ENCODE data around the gene L1CAM.

The L1CAM gene

DNA sequence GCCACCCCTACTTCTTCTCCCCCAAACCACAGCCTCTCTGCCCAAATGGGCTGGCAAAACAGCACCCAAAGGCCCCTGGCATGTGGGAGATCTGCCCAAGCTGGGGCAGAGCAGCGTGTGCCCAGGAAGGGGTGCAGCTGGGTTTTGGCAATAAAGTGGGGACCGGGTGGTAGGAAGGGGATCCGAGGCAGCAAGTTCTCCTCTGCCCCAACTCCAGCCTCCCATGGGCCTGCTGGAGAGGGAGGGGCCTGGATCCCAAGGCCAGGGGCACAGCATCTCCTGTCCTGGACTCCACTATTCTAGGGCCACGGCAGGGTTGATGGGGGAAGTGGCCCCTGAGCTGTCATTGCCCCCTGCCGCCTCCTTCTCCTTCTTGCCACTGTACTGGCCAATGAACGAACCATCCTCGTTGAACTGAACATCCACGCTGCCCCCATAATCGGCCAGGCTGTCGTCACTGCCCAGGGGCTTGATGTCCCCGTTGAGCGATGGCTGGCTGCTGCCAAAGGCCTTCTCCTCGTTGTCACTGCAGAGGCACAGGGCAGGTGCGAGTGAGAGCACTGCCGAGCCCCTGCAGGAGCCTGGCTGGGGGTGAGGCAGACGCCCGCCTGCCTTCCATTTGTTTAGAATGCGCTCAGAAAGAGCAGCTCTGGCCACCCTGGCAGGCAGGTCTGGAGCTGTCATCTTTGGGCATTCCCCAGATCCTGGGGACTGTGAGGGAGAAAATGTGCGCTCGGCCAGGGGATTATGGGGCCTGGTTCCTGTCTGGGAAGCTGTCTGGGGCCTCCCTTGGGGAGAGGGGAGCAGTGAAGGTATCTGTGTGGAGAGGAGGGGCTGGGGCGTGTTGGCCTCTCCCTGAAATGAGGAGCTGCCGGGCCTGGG lies 23.4 kb downstream of the L1CAM start:
- DNase-seq, result no peak

DNA sequence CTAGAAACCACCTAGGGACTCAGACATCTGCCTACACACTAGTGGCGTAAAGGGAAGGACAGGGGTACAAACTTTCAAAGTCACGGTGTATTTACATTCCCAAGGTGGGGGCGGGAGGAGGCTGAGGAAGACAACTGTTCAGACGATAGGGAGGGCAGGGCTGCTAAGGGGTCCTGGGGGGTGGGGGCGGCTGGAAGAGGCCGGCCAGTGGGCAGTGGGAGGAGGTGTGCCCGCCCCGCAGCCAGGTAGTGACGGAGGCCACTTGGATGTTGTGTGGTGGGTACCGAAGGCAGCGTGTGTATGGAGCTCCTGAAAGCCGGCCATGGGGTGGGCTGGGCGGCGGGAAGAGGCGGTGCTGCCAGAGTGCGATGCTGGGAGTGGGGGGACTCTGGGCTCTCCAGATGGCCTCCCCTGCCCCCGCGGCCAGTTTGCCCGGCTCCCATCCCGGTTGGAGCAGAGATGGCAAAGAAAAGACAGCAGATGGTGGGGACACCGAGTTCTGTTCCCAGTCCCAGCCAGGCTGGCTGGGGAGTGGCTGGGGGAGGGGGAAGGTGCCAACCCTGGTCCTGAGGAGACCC lies 24.2 kb downstream of the L1CAM start:
- peak; percentile 11 for DNase-seq

DNA sequence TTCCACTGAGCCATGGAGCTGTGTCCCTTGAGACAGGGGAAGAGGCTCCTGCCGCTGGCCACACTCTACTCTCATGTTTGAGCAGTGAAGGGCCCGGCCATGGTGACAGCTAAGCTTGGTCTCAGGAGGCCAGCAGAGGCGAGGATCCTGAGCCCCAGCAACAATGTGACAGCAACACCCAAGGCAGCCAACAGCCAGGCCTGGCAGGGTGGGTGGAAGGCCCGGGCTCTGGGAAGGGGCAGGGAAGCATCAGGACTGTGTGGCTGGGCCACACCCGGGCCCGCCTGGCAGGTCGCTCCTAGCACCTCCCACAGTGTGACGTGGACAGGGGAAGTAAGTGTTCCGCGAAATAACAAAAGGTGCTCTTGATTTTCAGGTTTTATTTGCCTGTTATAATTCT lies 24.8 kb downstream of the L1CAM start:
- DNase-seq, result no peak

DNA sequence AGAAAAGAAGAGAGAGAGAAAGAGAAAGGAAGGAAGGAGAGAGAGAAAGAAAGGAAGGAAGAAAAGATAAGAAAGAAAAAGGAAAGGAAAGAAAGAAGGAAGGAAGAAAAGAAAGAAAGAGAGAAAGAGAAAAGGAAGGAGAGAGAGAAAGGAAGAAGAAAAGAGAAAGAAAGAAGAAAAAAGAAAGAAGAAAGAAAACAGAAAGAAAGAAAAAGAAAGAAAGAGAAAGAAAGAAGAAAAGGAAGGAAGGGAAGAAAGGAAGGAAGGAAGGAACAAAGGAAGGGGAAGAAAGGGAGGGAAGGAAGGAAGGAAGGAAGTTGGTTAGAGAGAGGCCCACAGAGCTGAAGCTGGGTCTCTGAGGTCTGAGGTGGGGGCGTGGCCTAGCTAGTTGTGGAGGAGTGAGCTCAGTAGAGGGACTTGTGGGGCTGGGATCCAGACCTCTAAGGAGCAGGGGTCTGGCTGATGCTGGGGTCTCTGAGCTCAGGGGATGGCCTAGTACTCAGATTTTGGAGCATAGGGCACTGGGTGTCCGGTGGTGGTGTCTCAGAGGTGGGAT lies 28.5 kb downstream of the L1CAM start:
- DNase-seq, result no peak

DNA sequence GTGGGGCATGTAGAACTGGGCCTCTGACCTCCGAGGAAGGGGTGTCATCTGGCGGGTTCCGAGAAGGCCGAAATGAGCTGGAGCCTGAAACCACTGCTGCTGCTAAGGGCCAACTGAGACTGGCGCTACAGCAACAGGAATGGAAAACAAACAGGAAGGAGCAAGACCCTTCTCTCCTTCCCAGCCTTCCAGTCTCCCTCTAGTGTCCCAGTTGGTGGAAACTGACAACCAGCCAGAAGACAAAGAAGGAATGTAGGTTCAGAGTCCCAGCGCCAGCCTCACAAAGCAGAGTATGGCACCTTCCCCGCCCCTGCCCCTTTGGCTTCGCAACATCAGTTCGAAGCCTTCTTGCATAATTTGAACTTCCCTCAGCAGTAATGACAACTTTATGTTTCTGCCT lies 31.3 kb downstream of the L1CAM start:
- no peak for DNase-seq

DNA sequence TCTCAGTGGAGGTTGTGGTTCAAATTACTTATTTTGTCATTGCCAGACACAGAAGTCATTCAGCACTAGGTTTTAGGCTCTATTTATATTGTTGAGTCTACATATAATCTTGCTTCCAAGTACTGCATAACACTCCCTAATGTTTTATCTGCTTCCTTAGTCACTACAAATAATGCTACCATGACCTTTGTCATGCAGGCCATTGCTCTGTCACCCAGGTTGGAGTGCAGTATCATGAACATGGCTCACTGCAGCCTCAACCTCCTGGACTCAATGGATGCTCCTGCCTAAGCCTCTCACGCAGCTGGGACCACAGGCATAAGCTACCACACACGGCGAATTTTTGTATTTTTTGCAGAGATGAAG lies 32.1 kb downstream of the L1CAM start:
- no peak for DNase-seq

DNA sequence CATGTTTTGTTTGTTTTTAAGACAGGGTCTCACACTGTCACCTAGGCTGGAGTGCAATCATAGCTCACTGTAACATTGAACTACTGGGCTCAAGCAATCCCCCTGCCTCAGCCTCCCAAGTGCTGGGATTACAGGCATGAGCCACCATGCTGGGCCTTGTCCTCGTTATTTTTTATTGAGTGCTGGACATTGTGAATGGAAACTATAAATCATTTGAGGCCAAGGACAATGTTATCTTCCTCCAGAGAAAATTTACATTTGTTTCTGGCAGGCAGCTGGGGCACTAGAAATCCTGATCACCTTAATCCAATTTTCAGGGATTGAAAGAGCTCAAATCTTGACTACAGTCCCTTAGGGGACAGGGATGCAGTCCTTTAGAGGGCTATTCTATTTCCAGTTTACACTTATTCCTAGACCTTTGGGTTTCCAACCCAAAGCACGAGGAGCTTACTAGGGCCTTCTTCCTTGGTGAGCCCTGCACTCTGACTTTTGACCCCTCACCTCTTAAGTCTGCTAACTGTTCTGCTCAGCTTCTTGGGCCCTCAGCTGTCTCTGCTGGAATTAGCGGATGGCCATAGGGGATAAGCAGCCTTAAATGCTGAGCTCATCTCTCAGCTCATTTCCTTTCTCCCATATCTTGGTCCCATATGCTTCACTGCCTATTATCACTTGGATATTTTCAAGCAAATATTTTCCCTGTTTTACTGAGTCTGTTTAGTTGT lies 32.6 kb downstream of the L1CAM start:
- no peak for DNase-seq

DNA sequence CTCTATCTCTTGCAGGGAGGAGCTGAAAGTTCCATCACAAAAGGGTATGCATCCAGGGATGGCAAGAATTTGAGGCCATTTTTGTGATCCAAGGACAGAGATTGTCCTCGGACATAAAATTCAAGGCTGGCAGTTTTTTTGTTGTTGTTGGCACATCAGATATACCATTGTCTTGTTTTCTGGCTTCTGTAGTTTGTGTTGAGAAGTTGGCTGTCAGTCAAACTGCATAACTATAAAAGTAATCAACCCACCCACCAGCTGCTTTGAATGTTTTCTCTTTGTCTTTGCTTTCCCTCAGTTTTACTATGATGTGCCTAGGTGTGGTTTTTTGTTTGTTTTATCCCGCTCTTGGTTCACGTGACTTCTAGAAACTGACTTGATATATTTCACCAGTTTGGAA lies 34.0 kb downstream of the L1CAM start:
- DNase-seq, result no peak

DNA sequence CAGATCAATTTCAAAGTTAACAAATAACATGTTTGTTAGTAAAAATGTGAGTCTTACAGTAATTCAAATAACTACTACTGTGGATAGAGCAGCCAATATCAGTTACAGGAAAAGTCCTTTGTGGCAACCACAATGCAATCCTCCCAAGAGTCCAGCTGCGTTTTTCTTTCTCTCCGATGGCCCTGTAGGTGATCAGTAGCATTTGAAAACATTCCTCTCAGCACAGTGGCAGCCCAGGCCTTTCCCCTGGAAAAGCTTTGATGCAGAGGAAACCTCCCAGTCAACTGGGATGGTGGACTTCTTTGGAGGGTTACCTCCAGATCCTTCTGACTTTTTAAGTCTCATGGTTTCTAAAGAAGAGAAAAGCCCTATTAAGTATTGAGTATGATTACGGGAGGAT lies 37.6 kb downstream of the L1CAM start:
- no peak for DNase-seq

DNA sequence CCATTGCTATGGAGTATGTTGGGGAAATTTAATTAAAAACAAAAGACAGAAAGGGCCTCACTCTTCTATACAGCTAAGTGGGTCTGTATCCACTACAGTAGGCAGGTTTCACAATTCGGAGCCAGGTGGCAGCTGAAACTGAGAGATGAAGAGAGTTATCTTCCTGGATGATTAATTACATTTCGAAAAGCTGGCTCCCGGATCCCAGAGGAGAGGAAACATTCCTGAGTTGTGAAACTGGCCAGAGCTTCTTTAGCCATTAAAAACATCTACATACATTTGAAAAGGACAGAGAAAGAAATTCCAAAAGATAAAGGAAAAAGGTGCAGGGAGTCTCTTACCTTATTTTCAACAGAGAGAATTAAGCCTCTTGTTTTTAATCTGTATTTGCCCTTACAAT lies 40.1 kb downstream of the L1CAM start:
- DNase-seq, result no peak

DNA sequence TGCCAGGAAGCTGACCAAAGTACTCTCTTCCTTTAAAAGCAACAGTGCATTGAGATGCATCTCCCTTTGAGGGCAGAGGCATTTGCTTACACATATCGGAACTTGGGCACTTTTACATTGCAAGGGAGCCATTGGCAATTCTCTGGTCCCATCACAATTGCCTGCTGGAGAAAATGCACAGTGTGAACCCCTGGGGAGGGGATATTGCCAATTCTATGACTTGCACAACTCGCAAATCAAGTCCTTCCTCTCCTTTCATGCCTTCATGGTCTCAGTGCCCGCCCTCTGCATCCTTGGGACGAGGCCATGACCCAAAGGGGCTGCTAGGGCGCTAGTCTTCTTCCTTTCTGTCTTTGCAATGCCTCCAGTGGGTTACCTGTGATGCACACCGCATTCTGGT lies 40.8 kb downstream of the L1CAM start:
- no peak for DNase-seq

DNA sequence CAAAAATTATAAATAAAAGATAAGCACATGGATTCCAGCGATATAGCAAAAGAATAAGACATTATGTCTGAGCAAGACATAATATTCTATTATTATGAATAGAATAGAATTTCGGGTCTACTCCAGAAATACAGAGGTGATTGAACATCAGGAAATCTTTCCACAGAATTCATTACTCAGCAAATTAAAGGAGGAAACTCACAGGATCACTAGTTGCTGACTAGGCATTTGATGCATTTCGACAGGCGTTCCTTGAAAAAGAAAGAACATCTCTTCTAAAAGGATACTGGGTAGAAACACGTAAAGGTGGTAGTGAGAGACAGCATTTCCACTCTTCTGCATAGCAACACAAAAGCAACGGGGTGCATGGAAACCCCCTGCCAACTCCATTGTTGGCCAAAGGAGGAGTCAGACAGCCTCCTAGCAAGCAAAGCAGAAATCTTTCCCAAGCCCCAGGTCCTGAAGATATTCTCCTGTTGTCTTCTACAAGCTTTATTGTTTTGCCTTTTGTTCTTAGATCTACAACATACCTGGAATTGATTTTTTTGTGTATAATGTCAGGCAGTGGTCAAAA lies 41.4 kb downstream of the L1CAM start:
- DNase-seq, result no peak

DNA sequence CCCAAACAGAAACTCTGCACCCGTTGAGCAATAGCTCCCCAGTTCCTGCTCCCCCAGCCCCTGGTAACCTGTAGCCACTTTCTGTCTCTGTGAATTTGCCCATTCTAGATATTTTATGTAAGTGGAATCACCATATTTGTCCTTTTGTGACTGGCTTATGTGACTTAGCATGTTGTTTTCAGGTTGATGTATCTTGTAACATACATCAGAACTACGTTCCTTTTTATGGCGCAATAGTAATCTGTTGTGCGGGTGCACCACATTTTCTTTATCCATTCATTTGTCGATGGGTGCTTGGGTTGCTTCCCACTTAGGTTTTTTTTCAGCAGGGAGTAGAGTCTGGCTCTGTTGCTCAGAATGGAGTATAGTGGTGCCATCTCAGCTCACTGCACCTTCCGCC lies 49.1 kb downstream of the L1CAM start:
- no peak for DNase-seq

DNA sequence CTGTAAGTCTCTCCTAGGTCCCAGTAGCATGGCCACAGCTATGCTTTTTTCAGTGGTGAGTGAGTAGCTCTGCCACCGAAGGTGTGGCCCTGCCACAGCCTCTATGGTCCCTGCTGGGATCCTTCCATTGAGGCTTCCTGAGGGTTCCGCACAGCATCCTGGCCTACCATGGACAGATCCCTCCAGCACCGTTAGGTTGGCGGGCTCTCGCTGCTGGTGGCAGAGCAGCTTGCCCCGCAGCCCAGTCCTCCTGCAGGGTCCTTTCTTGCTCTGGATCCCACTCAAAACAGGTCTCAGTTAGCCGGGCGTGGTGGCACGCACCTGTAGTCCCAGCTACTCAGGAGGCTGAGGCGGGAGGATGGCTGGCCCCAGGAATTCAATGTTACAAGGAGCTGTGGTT lies 53.2 kb downstream of the L1CAM start:
- no peak for DNase-seq

DNA sequence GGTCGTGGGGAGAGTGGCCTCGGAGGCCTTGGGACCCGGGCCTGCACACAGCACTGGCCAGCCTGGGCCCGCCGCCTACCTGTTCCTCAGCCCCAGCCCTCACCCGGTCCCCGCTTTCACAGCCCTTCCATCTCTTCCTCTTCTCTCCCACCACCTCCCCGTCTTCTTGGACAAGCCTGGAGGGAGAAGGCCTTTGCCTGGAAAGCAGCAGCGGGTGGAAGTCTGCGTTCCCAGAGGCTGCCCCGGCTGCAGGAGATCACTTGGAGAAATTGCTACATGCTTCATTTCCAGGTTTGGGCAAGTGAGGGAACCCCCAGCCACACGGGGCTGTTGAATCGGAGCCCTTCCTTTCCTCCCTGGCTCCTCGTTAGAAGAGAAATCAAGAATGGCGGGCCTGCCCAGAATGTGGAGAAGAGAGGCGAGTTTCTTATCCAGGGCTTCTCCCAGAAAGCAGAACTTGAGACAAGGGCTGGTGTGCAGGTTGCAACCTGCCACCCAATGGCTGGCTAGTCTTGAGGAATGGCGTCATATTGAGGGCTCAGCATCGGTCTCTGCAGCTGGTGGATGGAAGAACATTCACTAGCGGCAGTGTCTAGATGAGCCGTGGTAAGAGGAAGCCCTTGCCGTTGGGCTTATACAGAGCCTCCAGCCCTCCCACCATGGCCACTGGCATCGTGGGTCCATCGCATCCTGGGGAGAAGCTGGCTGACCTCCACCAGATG lies 54.4 kb downstream of the L1CAM start:
- peak; percentile 25 for DNase-seq

DNA sequence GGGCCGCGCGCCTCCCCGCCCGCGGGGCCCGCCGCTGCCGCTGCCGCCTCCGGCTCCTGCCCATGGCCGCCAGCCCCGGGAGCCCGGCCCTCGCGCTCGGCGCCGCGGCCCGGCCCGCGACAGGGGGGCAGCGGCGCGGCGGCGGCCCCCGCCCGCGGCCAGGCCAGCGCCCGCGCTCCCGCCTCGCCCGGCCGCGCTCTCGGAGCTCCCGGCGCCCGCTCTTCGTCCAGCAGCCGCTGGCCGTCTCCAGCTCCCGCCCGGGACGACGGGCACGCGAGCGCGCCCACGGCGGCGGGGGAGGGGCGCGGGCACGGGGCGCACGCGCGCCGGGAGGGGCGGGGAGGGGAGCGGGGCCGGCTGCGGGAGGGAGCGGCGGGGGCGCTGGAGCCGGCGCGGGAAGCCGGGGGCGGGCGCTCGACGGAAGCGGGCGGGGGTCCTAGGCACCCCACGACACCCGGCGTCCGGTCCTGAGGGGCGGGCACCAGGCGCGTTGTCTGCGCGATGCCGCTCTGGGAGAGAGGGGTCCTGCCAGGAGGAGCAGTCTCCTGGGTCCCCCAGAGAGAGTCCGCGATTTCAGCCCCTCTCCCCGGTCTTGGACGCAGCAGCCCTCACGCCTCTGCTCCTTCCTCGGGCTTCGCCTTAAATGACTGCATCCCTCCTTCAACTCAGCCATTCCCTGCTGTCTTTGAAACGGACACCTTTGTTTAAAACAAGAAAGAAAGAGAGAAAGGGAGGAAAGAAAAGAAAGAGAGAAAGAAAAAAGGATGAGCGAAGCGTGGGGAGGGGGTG lies 55.1 kb downstream of the L1CAM start:
- DNase-seq, result peak; percentile 13

DNA sequence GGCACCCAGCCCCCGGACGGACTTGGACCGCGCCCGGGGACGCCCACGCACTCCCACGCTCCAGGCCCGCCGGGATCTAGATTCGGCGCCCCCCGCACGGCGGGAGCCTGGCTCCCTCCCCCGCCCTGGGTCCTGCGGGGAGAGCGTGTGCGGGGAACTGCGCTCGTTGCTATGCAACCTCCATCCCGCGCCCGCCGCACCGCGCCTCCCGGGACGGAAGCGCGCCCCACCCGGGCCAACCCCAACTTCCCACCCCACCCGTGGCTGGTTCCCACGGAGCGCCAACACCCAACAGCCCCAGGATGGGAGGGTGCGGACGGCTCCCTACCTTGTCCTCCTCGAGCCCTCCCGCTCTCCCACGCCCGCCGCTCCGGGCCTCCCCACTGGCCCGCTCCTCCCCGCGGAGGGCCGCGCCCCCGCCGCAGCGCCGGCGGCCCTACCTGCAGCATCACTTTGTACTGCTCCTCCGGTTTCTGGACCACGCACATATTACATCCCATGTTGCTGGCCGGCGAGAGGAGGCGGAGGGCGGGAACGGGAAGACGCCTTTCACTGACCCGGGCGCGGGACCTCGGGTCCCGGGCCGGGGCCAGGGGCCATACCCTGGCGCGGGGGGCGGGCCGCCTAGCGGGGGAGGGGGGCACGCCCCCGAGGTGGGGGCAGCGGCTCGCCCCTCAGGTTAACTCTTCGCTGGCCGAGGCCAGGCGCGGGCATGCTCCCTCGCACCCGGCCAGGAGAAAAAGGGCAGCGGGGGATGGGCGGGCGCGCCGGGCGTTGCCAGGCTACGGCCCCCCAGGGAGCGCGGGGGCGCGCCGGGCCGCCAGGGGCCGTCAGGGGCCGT lies 56.0 kb downstream of the L1CAM start, which contains the start of gene PDZD4:
Gene PDZD4, minus strand, starts transcription at position 746 of the 841 bp plus-strand sequence. Its CDS starts 246 bp downstream, at position 500.
- DNase-seq, result peak; percentile 18

DNA sequence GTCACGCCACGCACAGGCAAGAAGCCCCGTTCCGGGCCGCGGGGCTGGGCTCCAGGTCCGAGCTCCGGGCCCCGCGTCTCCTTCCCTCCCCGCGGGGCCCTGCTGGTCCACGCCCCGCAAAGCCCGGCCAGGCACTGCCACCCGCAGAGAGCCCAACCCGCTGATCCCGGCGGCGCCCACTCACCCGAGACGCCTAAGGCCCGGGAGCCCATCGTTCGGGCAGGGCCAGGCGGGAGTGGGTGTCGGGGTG lies 56.5 kb downstream of the L1CAM start:
- DNase-seq, result peak; percentile 17

DNA sequence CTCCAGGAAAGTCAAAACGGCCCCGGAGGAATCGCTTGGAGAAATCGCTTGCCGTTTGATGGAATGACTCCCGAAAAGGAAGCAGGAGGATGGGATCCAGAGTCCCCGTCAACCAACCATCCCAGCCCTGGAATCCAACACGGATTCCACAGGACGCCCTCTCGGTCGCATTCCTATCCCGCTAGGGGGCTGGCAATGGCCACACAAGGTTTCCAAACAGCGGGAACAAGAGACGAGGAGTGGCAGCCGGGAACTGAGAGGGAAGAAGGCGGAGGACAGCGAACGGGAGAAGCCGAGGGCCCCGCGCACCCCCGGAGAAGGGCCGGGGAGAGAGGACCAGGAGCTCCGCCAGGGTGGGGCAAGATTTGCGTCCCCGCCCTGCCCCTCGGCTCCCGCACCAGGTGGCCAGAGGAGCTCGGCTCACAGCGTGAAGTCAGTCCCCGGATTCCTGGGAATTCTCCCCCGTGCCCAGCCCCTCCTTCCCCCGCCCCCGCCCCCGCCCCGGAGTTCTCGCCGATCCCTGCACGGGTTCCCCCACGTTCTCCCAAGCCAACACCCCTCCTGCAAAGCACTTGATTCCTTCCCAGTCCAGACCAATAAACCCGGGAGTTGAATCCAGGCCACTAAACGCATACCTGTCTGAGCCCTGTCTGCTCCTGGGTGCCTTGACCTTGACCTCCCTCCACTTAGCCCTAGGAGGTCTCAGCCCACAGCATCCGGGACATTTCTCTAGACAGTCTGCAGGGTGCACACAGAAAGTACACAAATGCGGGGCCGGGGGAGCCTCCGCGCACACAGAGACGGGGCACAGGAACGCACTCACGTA lies 57.0 kb downstream of the L1CAM start:
- no peak for DNase-seq

DNA sequence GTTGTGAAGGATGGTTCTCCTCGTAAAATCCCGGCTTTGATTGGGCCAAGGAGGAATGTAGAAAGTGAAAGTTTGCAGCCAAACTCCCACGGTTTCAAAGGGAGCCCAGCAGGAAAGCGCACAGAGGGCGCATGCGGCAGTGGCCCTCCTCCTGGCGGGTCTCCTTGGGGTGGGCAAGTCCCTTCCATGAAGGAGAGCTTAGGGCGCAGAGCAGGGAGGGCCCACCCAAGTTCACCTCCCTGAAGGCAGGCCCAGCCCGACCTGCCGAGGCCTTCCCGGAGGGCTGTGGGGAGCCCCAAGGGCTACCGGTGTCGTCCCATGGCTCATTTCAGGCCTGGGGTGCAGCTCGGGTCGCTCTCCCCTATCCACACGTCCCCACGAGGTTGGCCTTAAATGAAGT lies 57.7 kb downstream of the L1CAM start:
- peak; percentile 16 for DNase-seq

Measured in 8988T (cell line).